ENCODE measurements around the gene FBXL19. TPM values are rescaled to one million over a fixed set of nuclear protein-coding genes. Genes with fewer than 3 reads are reported as not detected.

FBXL19 gene
- total and polyA plus RNA-seq, 4 donors = 0.31 to 4.8 (median 2.7) TPM

GRCh38 chr16:30949650-30950515, 26.5 kb downstream of the FBXL19 start:
- H3K36me3 ChIP-seq (ENCODE audit: control insufficient read depth in 4 of 4, insufficient read depth in 3 of 4, low read depth in 1 of 4, low read length in 3 of 4) = no peaks in the 10 kb centered on the region
- peak overlapping the region; percentile 91 to 92 for H3K27ac ChIP-seq (ENCODE audit: low read depth in 1 of 2, low read length in 2 of 2)
- H3K9ac ChIP-seq (ENCODE audit: low read depth in 1 of 2, low read length in 2 of 2) = peak overlapping the region; percentile 77 to 88
- H3K4me3 ChIP-seq (ENCODE audit: low read depth in 1 of 3, low read length in 3 of 3) = peak overlapping the region; percentile 84 to 90 (median 86)
- WGBS = 2% methylated on average over 21 of the region's 21 CpGs
- TF ChIP-seq MAX (IDR thresholded peaks at IDR 0.05) = peak; percentile 81
- TF ChIP-seq SP1 (IDR thresholded peaks at IDR 0.05) = peak; percentile 89
- TF ChIP-seq, protein P1, sequence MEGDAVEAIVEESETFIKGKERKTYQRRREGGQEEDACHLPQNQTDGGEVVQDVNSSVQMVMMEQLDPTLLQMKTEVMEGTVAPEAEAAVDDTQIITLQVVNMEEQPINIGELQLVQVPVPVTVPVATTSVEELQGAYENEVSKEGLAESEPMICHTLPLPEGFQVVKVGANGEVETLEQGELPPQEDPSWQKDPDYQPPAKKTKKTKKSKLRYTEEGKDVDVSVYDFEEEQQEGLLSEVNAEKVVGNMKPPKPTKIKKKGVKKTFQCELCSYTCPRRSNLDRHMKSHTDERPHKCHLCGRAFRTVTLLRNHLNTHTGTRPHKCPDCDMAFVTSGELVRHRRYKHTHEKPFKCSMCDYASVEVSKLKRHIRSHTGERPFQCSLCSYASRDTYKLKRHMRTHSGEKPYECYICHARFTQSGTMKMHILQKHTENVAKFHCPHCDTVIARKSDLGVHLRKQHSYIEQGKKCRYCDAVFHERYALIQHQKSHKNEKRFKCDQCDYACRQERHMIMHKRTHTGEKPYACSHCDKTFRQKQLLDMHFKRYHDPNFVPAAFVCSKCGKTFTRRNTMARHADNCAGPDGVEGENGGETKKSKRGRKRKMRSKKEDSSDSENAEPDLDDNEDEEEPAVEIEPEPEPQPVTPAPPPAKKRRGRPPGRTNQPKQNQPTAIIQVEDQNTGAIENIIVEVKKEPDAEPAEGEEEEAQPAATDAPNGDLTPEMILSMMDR (IDR thresholded peaks at IDR 0.05; ENCODE audit: low read depth, low read length, missing input control) = no peak
- peak in 1 of 2 donors; percentile 76 for TF ChIP-seq GABPA (IDR thresholded peaks at IDR 0.05 in 1 of 2, conservative IDR thresholded peaks at IDR 0.05 in 1 of 2)
- TF ChIP-seq ZBTB33 (IDR thresholded peaks at IDR 0.05) = peak; percentile 72
- TF ChIP-seq, protein P2, sequence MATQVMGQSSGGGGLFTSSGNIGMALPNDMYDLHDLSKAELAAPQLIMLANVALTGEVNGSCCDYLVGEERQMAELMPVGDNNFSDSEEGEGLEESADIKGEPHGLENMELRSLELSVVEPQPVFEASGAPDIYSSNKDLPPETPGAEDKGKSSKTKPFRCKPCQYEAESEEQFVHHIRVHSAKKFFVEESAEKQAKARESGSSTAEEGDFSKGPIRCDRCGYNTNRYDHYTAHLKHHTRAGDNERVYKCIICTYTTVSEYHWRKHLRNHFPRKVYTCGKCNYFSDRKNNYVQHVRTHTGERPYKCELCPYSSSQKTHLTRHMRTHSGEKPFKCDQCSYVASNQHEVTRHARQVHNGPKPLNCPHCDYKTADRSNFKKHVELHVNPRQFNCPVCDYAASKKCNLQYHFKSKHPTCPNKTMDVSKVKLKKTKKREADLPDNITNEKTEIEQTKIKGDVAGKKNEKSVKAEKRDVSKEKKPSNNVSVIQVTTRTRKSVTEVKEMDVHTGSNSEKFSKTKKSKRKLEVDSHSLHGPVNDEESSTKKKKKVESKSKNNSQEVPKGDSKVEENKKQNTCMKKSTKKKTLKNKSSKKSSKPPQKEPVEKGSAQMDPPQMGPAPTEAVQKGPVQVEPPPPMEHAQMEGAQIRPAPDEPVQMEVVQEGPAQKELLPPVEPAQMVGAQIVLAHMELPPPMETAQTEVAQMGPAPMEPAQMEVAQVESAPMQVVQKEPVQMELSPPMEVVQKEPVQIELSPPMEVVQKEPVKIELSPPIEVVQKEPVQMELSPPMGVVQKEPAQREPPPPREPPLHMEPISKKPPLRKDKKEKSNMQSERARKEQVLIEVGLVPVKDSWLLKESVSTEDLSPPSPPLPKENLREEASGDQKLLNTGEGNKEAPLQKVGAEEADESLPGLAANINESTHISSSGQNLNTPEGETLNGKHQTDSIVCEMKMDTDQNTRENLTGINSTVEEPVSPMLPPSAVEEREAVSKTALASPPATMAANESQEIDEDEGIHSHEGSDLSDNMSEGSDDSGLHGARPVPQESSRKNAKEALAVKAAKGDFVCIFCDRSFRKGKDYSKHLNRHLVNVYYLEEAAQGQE (IDR thresholded peaks at IDR 0.05) = peak; percentile 92
- peak; percentile 81 to 82 for TF ChIP-seq HNF4A (conservative IDR thresholded peaks at IDR 0.05)
- peak; percentile 9 for TF ChIP-seq FOXA2 (IDR thresholded peaks at IDR 0.05)
- peak; percentile 94 to 96 for TF ChIP-seq RXRA (IDR thresholded peaks at IDR 0.05)
- TF ChIP-seq RAD21 (IDR thresholded peaks at IDR 0.05) = no peak
- peak; percentile 31 for TF ChIP-seq FOXA1 (IDR thresholded peaks at IDR 0.05)
- TF ChIP-seq JUND (IDR thresholded peaks at IDR 0.05) = peak; percentile 43 to 70
- peak; percentile 85 for TF ChIP-seq NR2F2 (IDR thresholded peaks at IDR 0.05)
- TF ChIP-seq HNF4G (IDR thresholded peaks at IDR 0.05) = peak; percentile 15
- TF ChIP-seq TAF1 (conservative IDR thresholded peaks at IDR 0.05) = peak; percentile 96
- TF ChIP-seq YY1 (IDR thresholded peaks at IDR 0.05) = peak; percentile 93
- TF ChIP-seq ATF3 (IDR thresholded peaks at IDR 0.05) = no peak
- peak in 1 of 2 donors; percentile 65 for TF ChIP-seq EGR1 (IDR thresholded peaks at IDR 0.05; ENCODE audit: low read depth in 2 of 2)
- H3K9me3 ChIP-seq (ENCODE audit: control insufficient read depth in 4 of 4, low read length in 3 of 4) = no peaks in the 10 kb centered on the region
- H3K27me3 ChIP-seq (ENCODE audit: control insufficient read depth in 4 of 4, insufficient read depth in 4 of 4, low read length in 3 of 4) = no peaks in the 10 kb centered on the region
- DNase-seq (ENCODE audit: low spot score) = peak; percentile 79
- H3K4me1 ChIP-seq (ENCODE audit: control insufficient read depth in 4 of 4, insufficient read depth in 4 of 4, low read length in 3 of 4) = peaks cover 19 to 53% (median 44%) of the 10 kb centered on the region in 4 donors
